ENCODE results near the gene GRAP.

DNA sequence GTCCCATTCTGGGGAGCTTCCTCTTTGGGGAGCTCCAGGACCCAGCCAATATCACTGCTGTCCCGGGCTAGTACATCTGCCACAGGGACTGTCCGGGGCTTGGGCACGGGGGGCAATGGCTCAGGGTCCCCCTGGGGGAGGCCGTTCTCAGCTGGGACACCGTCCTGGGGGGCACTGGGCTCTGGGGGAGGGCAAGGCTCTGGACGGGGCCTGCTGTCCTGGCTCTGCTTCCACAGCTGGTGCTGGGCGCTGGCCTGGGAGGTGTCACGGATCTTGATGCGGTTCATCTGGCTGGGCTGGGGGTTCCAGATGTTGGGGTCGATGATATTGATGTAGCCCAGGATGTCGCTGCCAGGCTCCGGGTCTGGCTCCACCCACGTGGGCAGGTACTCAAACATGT, 68.7 kb downstream of the GRAP start:
- TF ChIP-seq, protein P1, sequence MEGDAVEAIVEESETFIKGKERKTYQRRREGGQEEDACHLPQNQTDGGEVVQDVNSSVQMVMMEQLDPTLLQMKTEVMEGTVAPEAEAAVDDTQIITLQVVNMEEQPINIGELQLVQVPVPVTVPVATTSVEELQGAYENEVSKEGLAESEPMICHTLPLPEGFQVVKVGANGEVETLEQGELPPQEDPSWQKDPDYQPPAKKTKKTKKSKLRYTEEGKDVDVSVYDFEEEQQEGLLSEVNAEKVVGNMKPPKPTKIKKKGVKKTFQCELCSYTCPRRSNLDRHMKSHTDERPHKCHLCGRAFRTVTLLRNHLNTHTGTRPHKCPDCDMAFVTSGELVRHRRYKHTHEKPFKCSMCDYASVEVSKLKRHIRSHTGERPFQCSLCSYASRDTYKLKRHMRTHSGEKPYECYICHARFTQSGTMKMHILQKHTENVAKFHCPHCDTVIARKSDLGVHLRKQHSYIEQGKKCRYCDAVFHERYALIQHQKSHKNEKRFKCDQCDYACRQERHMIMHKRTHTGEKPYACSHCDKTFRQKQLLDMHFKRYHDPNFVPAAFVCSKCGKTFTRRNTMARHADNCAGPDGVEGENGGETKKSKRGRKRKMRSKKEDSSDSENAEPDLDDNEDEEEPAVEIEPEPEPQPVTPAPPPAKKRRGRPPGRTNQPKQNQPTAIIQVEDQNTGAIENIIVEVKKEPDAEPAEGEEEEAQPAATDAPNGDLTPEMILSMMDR (IDR thresholded peaks at IDR 0.05 in 2 of 3, conservative IDR thresholded peaks at IDR 0.05 in 1 of 3; ENCODE audit: control insufficient read depth in 2 of 3, extremely low read depth in 1 of 3, insufficient read depth in 1 of 3, low read depth in 3 of 3, low read length in 3 of 3): no peak
- TF ChIP-seq SREBF2 (IDR thresholded peaks at IDR 0.05; ENCODE audit: low read length): no peak
- TF ChIP-seq GABPA (IDR thresholded peaks at IDR 0.05; ENCODE audit: low read depth): no peak
- TF ChIP-seq ESRRA (IDR thresholded peaks at IDR 0.05; ENCODE audit: low read length): no peak
- no peak for TF ChIP-seq POLR2A (IDR thresholded peaks at IDR 0.05; ENCODE audit: low read depth, low read length)
- no peak for TF ChIP-seq EP300 (IDR thresholded peaks at IDR 0.05; ENCODE audit: borderline replicate concordance in 1 of 2, control insufficient read depth in 1 of 2, low read depth in 2 of 2, low read length in 2 of 2)
- TF ChIP-seq NFYA (IDR thresholded peaks at IDR 0.05; ENCODE audit: borderline replicate concordance, low read depth, low read length): no peak
- no peak for TF ChIP-seq GATAD2B (conservative IDR thresholded peaks at IDR 0.05; ENCODE audit: low read depth)
- TF ChIP-seq MXI1 (IDR thresholded peaks at IDR 0.05; ENCODE audit: low read depth, low read length): no peak
- TF ChIP-seq, protein P2, sequence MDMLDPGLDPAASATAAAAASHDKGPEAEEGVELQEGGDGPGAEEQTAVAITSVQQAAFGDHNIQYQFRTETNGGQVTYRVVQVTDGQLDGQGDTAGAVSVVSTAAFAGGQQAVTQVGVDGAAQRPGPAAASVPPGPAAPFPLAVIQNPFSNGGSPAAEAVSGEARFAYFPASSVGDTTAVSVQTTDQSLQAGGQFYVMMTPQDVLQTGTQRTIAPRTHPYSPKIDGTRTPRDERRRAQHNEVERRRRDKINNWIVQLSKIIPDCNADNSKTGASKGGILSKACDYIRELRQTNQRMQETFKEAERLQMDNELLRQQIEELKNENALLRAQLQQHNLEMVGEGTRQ (IDR thresholded peaks at IDR 0.05; ENCODE audit: borderline replicate concordance, low read depth, low read length): no peak
- TF ChIP-seq CBX5 (IDR thresholded peaks at IDR 0.05; ENCODE audit: low read depth): no peak
- no peak for TF ChIP-seq TAF1 (IDR thresholded peaks at IDR 0.05; ENCODE audit: borderline replicate concordance, low read depth, low read length)
- no peak for TF ChIP-seq CREB1 (IDR thresholded peaks at IDR 0.05; ENCODE audit: low read depth)
- no peak for TF ChIP-seq YY1 (IDR thresholded peaks at IDR 0.05; ENCODE audit: low read depth, low read length)
